ENCODE results near the gene SCN4B. TPM values are rescaled to one million over a fixed set of nuclear protein-coding genes. Genes with fewer than 3 reads are reported as not detected.

Gene SCN4B
- total RNA-seq, 1 experiment from 2014 or later: 1.6 TPM

GRCh38 chr11:118167906-118168305 is 15.3 kb upstream of the SCN4B start:
- Histone ChIP-seq H3K27me3 (ENCODE audit: insufficient read depth, low read length) (peaks cover 22% of the 10 kb centered on the region; the same call in 1 of the 2 replicates), H3T11ph (ENCODE audit: low read length) (no peak overlapping the region), H3K9me3 (ENCODE audit: control insufficient read depth, low read depth, low read length) (no peaks in the 10 kb centered on the region), H2BK5ac (ENCODE audit: insufficient read length, low read length) (no peak overlapping the region), H2BK15ac (ENCODE audit: low read depth, low read length) (no peak overlapping the region), H3K79me1 (ENCODE audit: insufficient read depth, low read depth, low read length, poor library complexity, severe bottlenecking) (no peaks in the 10 kb centered on the region), H3K23ac (ENCODE audit: insufficient read length, low read depth, low read length) (no peak overlapping the region), H3K4me1 (ENCODE audit: insufficient read depth, low read length) (0 out of 2 replicates have a peak, but pooled peaks cover 3% of the 10 kb centered on the region), H3K79me2 (ENCODE audit: insufficient read depth, low read length) (no peaks in the 10 kb centered on the region), H3K14ac (ENCODE audit: insufficient read depth, low read length) (no peak overlapping the region), H2BK20ac (ENCODE audit: low read depth, low read length, poor library complexity, severe bottlenecking) (no peak overlapping the region), H3K23me2 (ENCODE audit: insufficient read length, low read depth, low read length, poor library complexity, severe bottlenecking) (peaks cover 2% of the 10 kb centered on the region), H4K20me1 (ENCODE audit: control insufficient read depth, insufficient read depth, insufficient read length) (no peaks in the 10 kb centered on the region), H3K56ac (ENCODE audit: insufficient read length, low read depth, low read length) (no peak overlapping the region), H3K9ac (ENCODE audit: extremely low read depth, insufficient read length, low read length) (no peak overlapping the region), H2AK5ac (ENCODE audit: insufficient read length, low read length) (no peak overlapping the region), H3K18ac (ENCODE audit: insufficient read length, low read depth, low read length) (no peak overlapping the region), H3K4me2 (ENCODE audit: insufficient read depth, insufficient read length, low read length) (no peak overlapping the region), H2BK120ac (ENCODE audit: low read depth, low read length, poor library complexity, severe bottlenecking) (no peak overlapping the region), H2BK12ac (ENCODE audit: insufficient read length, low read depth, low read length) (no peak overlapping the region), H3K27ac (ENCODE audit: insufficient read length, low read depth, low read length) (no peak overlapping the region), H3K4ac (ENCODE audit: low read depth, low read length) (no peak overlapping the region), H4K5ac (ENCODE audit: insufficient read length, low read depth, low read length) (no peak overlapping the region), H4K8ac (replicated peaks; ENCODE audit: insufficient read length, low read depth, low read length) (no peak overlapping the region), H4K91ac (ENCODE audit: insufficient read length, low read depth, low read length) (no peak overlapping the region), H2AFZ (ENCODE audit: low read length) (no peak overlapping the region)
- no peak for DNase-seq
- WGBS (ENCODE audit: extremely low coverage, insufficient read length, low lambda C conversion rate): no CpG with 5 or more reads among the region's 12 CpGs
- Mint-ChIP-seq H3K36me3 (ENCODE audit: insufficient read depth in 1 of 3, low read depth in 3 of 3) (no peaks in the 10 kb centered on the region), H3K4me3 (no peak overlapping the region), H3K27ac (no peak overlapping the region), H3K4me1 (peaks cover 23 to 42% of the 10 kb centered on the region in 2 experiments), H3K27me3 (ENCODE audit: low read depth) (peaks cover 91% of the 10 kb centered on the region), H3K9me3 (no peaks in the 10 kb centered on the region)
- no peak for TF ChIP-seq CTCF (conservative IDR thresholded peaks at IDR 0.05)
